Measurements from ENCODE around the gene HPS6.

GRCh38 chr10:102024799-102025198 lies 40.4 kb upstream of the HPS6 start:
- TF ChIP-seq CTCF (IDR thresholded peaks at IDR 0.05), result no peak
- TF ChIP-seq POLR2AphosphoS5 (IDR thresholded peaks at IDR 0.05), result no peak
- no peak for TF ChIP-seq EP300 (IDR thresholded peaks at IDR 0.05)
- TF ChIP-seq POLR2A (IDR thresholded peaks at IDR 0.05), result no peak
